SIG-M5 treated with dmso at 0.1 percent for 504 hours (cell line): Measurements from ENCODE around the gene RTN1.
A peak's percentile ranks its signal among the peaks of the same experiment; 100 is the strongest.

Experiments
- DNase-seq: peaks from one replicate; lab custom pipeline; 2025; ENCODE audit not compliant: unreplicated experiment; lab: John Stamatoyannopoulos, UW

Gene RTN1

GRCh38 chr14:59852350-59852749 is 18.2 kb downstream of the RTN1 start:
- no peak for DNase-seq

- DNase-seq, result no peak
Observed at GRCh38 chr14:59850458-59850857, 20.1 kb downstream of the RTN1 start.

- peak; percentile 47 for DNase-seq
Observed at GRCh38 chr14:59849411-59850130, 21.0 kb downstream of the RTN1 start.

GRCh38 chr14:59848671-59849070 is 21.9 kb downstream of the RTN1 start:
- no peak for DNase-seq

GRCh38 chr14:59847711-59848110 is 22.9 kb downstream of the RTN1 start:
- DNase-seq, result no peak

- no peak for DNase-seq
Observed at GRCh38 chr14:59846595-59846994, 24.0 kb downstream of the RTN1 start.

GRCh38 chr14:59845245-59845644 is 25.3 kb downstream of the RTN1 start:
- DNase-seq, result no peak

- no peak for DNase-seq
Observed at GRCh38 chr14:59844186-59844812, 26.3 kb downstream of the RTN1 start.

- no peak for DNase-seq
Observed at GRCh38 chr14:59836116-59836515, 34.5 kb downstream of the RTN1 start.

- DNase-seq, result no peak
Observed at GRCh38 chr14:59832653-59833294, 37.8 kb downstream of the RTN1 start.

GRCh38 chr14:59831121-59831730 is 39.4 kb downstream of the RTN1 start:
- DNase-seq, result no peak

GRCh38 chr14:59830338-59830734 is 40.2 kb downstream of the RTN1 start:
- no peak for DNase-seq

GRCh38 chr14:59829469-59830337 is 40.9 kb downstream of the RTN1 start:
- DNase-seq, result no peak

- DNase-seq, result no peak
Observed at GRCh38 chr14:59828276-59828675, 42.3 kb downstream of the RTN1 start.

- no peak for DNase-seq
Observed at GRCh38 chr14:59827401-59827800, 43.2 kb downstream of the RTN1 start.

- DNase-seq, result no peak
Observed at GRCh38 chr14:59826150-59826549, 44.4 kb downstream of the RTN1 start.

GRCh38 chr14:59823179-59823578 is 47.4 kb downstream of the RTN1 start:
- DNase-seq, result no peak

GRCh38 chr14:59819446-59820088 is 51.0 kb downstream of the RTN1 start:
- DNase-seq, result no peak

GRCh38 chr14:59816941-59817340 is 53.6 kb downstream of the RTN1 start:
- no peak for DNase-seq

GRCh38 chr14:59814988-59815387 is 55.6 kb downstream of the RTN1 start:
- no peak for DNase-seq
